Measurements from ENCODE around the gene EPS8L1.
"Not testable (repeated sequence)": the region's sequence is repeated elsewhere in the genome, so short reads cannot be mapped to it uniquely, and the experiment has no call there.

Gene EPS8L1

DNA sequence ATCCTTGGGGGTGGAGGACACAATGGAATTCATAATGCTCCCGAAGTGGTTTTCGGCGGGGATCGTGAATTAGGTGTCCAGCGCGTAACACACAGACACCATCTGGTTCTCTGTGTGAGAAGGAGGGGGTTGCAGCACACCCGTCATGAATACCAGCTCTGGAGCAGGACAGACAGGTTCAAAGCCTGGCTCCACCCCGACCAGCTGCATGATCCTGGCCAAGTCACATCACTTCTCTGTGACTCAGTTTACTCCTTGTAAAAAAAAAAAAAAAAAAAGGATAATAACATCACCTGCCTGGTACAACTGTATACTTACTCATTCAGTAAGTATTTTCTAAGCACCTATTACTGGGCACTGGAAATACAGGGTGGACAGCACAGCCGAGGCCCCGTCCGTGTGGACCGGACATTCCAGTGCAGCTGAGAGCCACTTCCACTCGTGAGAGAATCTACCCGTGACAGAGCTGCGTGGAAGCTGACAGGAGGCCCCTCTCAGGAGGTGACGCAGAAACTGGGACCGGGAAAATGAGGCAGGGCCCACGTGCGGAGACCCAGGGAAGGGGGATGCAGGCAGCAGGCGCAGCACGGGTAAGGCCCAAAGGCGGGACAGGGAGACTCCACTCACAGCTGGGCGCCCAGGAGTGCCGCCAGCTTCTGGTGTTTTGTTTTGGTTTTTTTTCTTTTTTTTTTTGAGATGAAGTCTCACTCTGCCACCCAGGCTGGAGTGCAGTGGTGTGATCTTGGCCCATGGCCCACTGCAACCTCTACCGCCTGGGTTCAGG, 24.7 kb upstream of the EPS8L1 start:
- H3K36me3 ChIP-seq (ENCODE audit: control insufficient read depth in 2 of 2, insufficient read depth in 2 of 2, low read length in 2 of 2), result peaks cover 23 to 48% of the 10 kb centered on the region in 2 donors
- H3K4me1 ChIP-seq (ENCODE audit: control insufficient read depth, insufficient read depth, low read length), result no peaks in the 10 kb centered on the region
- H3K27me3 ChIP-seq (ENCODE audit: control insufficient read depth in 1 of 2, insufficient read depth in 2 of 2, low read length in 2 of 2), result no peaks in the 10 kb centered on the region
- no peak overlapping the region for H3K4me3 ChIP-seq (ENCODE audit: low read length in 2 of 2)
- H3K9ac ChIP-seq (ENCODE audit: low read length in 2 of 2), result no peak overlapping the region
- H3K9me3 ChIP-seq (ENCODE audit: control insufficient read depth in 2 of 2, low read length in 2 of 2), result no peaks in the 10 kb centered on the region
- no peak overlapping the region for H3K27ac ChIP-seq (ENCODE audit: low read length)

DNA sequence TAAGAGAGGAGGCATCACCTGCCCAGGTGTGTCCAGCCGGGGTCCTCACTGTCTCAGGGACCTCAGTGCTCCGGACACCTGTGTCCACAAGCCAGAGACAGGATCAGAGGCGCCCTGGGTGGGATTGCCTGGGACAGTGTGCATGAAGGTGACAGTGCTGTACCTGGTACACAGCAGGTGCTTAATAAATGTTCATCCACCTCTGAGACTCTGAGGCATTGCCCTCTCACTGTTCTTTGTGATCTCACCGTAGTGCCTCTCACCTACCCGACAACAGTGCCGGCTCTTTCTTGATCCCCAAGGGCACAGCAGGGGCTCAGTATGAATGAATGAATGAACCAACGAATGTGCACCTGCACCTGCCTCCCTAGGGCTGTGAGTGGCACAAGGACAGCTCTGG, 21.9 kb upstream of the EPS8L1 start:
- no peaks in the 10 kb centered on the region for H3K9me3 ChIP-seq (ENCODE audit: control insufficient read depth in 2 of 2, low read length in 2 of 2)
- no peak overlapping the region for H3K4me3 ChIP-seq (ENCODE audit: low read length in 2 of 2)
- H3K9ac ChIP-seq (ENCODE audit: low read length in 2 of 2), result no peak overlapping the region
- H3K27ac ChIP-seq (ENCODE audit: low read length), result no peak overlapping the region
- H3K36me3 ChIP-seq (ENCODE audit: control insufficient read depth in 2 of 2, insufficient read depth in 2 of 2, low read length in 2 of 2), result peaks cover 18 to 41% of the 10 kb centered on the region in 2 donors
- H3K27me3 ChIP-seq (ENCODE audit: control insufficient read depth in 1 of 2, insufficient read depth in 2 of 2, low read length in 2 of 2), result no peaks in the 10 kb centered on the region
- no peaks in the 10 kb centered on the region for H3K4me1 ChIP-seq (ENCODE audit: control insufficient read depth, insufficient read depth, low read length)

DNA sequence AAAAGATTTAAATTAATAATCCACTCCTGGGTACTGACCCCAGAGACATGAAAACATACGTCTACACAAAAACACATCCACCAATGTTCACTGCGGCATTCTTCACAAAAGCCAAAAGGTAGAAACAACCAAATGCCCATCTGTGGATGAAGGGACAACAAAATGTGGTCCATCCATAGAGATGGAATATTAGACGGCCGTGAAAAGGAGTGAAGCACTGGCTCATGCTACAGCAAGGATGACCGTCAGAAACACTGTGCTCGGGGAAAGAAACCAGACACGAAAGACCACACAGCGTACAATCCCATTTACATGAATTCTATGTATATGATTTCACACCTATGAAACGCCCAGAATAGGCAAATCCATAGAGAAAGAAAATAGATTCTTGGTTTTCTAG, 18.8 kb upstream of the EPS8L1 start:
- Histone ChIP-seq H3K9ac (ENCODE audit: low read length in 2 of 2) (no peak overlapping the region), H3K27me3 (ENCODE audit: control insufficient read depth in 1 of 2, insufficient read depth in 2 of 2, low read length in 2 of 2) (no peaks in the 10 kb centered on the region), H3K27ac (ENCODE audit: low read length) (no peak overlapping the region), H3K36me3 (ENCODE audit: control insufficient read depth in 2 of 2, insufficient read depth in 2 of 2, low read length in 2 of 2) (peaks cover 20 to 34% of the 10 kb centered on the region in 2 donors), H3K4me3 (ENCODE audit: low read length in 2 of 2) (no peak overlapping the region), H3K9me3 (ENCODE audit: control insufficient read depth in 2 of 2, low read length in 2 of 2) (no peaks in the 10 kb centered on the region), H3K4me1 (ENCODE audit: control insufficient read depth, insufficient read depth, low read length) (peaks cover under 1% of the 10 kb centered on the region)

DNA sequence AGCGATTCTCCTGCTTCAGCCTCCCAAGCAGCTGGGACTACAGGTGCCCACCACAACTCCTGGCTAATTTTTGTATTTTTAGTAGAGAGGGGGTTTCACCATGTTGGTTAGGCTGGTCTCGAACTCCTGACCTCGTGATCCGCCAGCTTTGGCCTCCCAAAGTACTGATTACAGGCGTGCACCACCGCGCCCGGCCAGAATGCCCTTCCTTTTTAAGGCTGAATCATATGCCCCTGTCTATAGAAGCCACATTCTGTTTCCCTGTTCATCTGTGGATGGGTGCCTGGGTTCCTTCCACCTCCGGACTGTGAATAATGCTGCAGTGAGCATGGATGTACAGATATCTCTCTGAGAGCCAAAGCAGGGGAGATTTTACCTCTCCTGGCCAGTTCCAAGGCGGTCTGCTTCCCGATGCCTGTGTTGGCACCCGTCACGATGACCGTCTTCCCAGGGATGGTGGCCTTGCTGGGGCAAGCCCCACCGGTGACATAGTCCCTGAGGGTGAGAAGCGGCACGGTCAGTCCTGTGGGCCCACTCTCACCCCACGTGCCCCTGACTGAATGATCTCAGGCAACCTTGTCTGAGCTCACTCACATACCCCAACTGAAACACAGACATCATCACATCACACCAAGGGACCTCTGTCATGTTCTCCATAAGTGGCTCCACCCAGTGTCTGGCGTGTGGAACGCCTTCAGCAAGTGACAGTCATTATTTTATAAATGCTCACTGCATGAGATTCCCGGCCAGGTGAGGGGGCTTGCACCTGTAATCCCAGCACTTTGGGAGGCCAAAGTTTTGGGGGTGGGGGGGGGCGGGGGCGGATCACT, 16.7 kb upstream of the EPS8L1 start:
- no peak overlapping the region for H3K9ac ChIP-seq (ENCODE audit: low read length in 2 of 2)
- H3K36me3 ChIP-seq (ENCODE audit: control insufficient read depth in 2 of 2, insufficient read depth in 2 of 2, low read length in 2 of 2), result peaks cover 14 to 26% of the 10 kb centered on the region in 2 donors
- H3K9me3 ChIP-seq (ENCODE audit: control insufficient read depth in 2 of 2, low read length in 2 of 2), result no peaks in the 10 kb centered on the region
- no peak overlapping the region for H3K27ac ChIP-seq (ENCODE audit: low read length)
- H3K27me3 ChIP-seq (ENCODE audit: control insufficient read depth in 1 of 2, insufficient read depth in 2 of 2, low read length in 2 of 2), result no peaks in the 10 kb centered on the region
- no peak overlapping the region for H3K4me3 ChIP-seq (ENCODE audit: low read length in 2 of 2)
- H3K4me1 ChIP-seq (ENCODE audit: control insufficient read depth, insufficient read depth, low read length), result peaks cover 5% of the 10 kb centered on the region

DNA sequence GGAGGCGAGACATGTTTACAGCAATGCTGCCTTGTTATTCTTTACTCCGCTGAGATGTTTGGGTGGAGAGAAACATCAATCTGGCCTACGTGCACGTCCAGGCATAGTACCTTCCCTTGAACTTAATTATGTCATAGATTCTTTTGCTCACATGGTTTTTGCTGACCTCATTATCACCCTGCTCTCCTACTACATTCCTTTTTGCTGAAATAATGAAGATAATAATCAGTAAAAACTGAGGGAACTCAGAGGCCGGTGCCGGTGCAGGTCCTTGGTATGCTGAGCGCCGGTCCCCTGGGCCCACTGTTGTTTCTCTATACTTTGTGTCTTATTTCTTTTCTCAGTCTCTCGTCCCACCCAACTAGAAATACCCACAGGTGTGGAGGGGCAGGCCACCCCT, 15.4 kb upstream of the EPS8L1 start:
- not testable (repeated sequence) for H3K4me3 ChIP-seq (ENCODE audit: low read length in 2 of 2); H3K27ac ChIP-seq (ENCODE audit: low read length); H3K9ac ChIP-seq (ENCODE audit: low read length in 2 of 2); H3K9me3 ChIP-seq (ENCODE audit: control insufficient read depth in 2 of 2, low read length in 2 of 2); H3K4me1 ChIP-seq (ENCODE audit: control insufficient read depth, insufficient read depth, low read length); H3K27me3 ChIP-seq (ENCODE audit: control insufficient read depth in 1 of 2, insufficient read depth in 2 of 2, low read length in 2 of 2)
- H3K36me3 ChIP-seq (ENCODE audit: control insufficient read depth in 2 of 2, insufficient read depth in 2 of 2, low read length in 2 of 2), result peaks cover 13 to 19% of the 10 kb centered on the region in 2 donors

DNA sequence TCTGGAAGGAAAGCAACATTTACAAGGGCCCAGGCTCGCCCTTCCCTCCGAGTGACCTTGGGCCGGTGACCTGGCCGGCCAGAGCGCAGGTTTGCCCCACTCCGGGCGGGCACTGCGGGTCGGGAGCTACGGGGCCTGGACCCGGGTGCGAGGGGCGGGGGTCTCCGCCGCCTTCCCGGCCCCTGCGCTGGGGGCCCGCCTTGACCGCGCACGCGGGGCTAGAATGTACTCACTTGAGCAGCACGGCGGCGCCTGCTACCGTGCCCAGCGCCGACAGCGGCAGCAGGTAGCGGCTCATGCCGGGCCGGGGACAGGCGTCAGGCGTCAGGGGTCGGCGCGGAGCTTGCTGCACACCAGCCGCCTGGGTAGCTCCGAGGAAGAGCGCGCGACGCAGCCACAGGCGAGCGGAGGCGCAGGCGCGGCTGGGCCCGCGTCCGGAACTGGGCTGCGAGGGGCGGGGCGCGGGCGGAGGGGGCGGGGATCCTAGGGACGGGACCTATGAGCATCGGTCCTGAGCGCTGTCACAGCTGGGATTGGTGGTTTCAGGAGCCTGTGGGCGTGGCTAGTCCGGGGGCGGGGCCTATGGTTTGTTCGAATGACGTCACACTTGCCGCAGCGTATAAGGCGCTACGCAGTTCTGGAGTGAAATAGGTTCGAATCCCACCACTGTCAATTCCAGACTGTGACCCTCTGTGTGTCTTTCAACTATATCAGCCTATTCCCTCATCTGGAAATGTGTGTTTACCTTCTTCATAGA, 12.8 kb upstream of the EPS8L1 start, which contains the start of gene RDH13:
Gene RDH13 (minus strand): TSS at position 414 of the 757 bp plus-strand sequence. CDS start 116 bp downstream, at position 298.
- Histone ChIP-seq H3K9me3 (ENCODE audit: control insufficient read depth in 2 of 2, low read length in 2 of 2) (no peaks in the 10 kb centered on the region), H3K36me3 (ENCODE audit: control insufficient read depth in 2 of 2, insufficient read depth in 2 of 2, low read length in 2 of 2) (peaks cover 3% of the 10 kb centered on the region in 2 donors), H3K4me1 (ENCODE audit: control insufficient read depth, insufficient read depth, low read length) (peaks cover 5% of the 10 kb centered on the region), H3K9ac (ENCODE audit: low read length in 2 of 2) (peak within 1 kb of the TSS; percentile 71 to 80), H3K4me3 (ENCODE audit: low read length in 2 of 2) (peak within 1 kb of the TSS; percentile 75 to 89), H3K27me3 (ENCODE audit: control insufficient read depth in 1 of 2, insufficient read depth in 2 of 2, low read length in 2 of 2) (peaks cover 0 to under 1% of the 10 kb centered on the region in 2 donors), H3K27ac (ENCODE audit: low read length) (peak within 1 kb of the TSS; percentile 46)

DNA sequence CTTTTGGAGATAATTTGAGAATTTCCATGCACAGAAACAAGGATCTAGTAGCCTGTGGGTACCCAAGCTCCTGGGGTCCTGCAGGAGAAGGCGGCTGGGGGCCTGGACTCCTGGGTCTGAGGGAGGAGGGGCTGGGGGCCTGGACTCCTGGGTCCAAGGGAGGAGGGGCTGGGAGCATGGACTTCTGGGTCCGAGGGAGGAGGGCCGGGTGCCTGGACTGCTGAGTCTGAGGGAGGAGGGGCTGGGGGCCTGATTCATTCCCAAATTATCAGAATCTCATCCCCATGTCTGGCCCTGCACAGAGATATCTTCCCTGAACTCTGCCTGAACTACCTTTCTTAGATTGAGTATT, 12.2 kb upstream of the EPS8L1 start:
- peaks cover 0 to 3% of the 10 kb centered on the region in 2 donors for H3K27me3 ChIP-seq (ENCODE audit: control insufficient read depth in 1 of 2, insufficient read depth in 2 of 2, low read length in 2 of 2)
- peaks cover 5% of the 10 kb centered on the region for H3K4me1 ChIP-seq (ENCODE audit: control insufficient read depth, insufficient read depth, low read length)
- no peaks in the 10 kb centered on the region for H3K9me3 ChIP-seq (ENCODE audit: control insufficient read depth in 2 of 2, low read length in 2 of 2)
- H3K4me3 ChIP-seq (ENCODE audit: low read length in 2 of 2), result peak overlapping the region; percentile 49 to 89
- H3K36me3 ChIP-seq (ENCODE audit: control insufficient read depth in 2 of 2, insufficient read depth in 2 of 2, low read length in 2 of 2), result peaks cover 3% of the 10 kb centered on the region in 2 donors
- no peak overlapping the region for H3K27ac ChIP-seq (ENCODE audit: low read length)
- H3K9ac ChIP-seq (ENCODE audit: low read length in 2 of 2), result no peak overlapping the region

DNA sequence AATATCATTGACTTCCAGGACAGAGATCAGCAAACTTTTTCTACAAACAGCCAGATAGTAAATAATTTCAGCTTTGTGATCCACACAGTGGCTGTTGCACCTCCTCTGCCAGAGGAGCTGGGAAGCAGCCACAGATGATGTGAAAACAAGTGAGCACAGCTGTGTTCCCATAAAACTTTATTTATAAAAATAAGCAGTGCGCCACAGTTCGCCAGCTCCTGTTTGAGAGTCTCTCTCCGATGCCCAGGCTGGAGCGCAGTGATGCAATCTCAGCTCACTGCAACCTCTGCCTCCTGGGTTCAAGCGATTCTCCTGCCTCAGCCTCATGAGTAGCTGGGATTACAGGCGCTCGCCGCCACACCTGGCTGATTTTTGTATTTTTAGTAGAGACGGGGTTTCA, 10.2 kb upstream of the EPS8L1 start:
- not testable (repeated sequence) for H3K36me3 ChIP-seq (ENCODE audit: control insufficient read depth in 2 of 2, insufficient read depth in 2 of 2, low read length in 2 of 2); H3K27ac ChIP-seq (ENCODE audit: low read length); H3K4me1 ChIP-seq (ENCODE audit: control insufficient read depth, insufficient read depth, low read length); H3K4me3 ChIP-seq (ENCODE audit: low read length in 2 of 2); H3K9me3 ChIP-seq (ENCODE audit: control insufficient read depth in 2 of 2, low read length in 2 of 2); H3K9ac ChIP-seq (ENCODE audit: low read length in 2 of 2)
- peaks cover 14 to 16% of the 10 kb centered on the region in 2 donors for H3K27me3 ChIP-seq (ENCODE audit: control insufficient read depth in 1 of 2, insufficient read depth in 2 of 2, low read length in 2 of 2)

DNA sequence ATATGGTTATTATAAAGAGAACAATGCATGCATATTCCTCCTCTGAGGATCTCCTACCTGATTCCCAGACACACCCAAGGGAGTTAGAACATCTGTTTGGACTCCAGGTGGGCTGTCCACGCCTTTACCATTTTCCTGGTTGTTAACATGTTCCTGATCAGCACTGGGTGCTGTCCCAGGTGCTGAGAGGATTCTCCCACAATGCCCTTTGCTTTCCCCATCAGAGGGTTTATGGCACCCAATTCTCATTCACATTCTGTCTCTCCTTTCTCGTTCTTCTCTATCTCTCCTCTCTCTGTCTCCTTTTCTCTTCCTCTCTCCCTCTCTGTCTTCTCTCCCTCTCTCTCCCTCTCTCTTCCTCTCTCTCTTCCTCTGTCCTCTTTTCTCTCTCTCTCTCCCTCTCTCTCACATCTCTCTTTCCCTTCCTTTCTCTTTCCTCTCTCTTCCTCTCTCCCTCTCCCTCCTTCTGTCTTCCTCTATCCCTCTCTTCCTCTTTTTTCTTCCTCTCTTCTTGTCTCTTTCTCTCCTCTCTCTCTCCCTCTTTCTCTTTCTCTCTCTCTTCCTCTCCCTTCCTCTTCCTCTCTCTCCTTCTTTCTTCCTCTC, 9.5 kb upstream of the EPS8L1 start:
- H3K4me3 ChIP-seq (ENCODE audit: low read length in 2 of 2), result no peak overlapping the region
- peaks cover 21 to 23% of the 10 kb centered on the region in 2 donors for H3K27me3 ChIP-seq (ENCODE audit: control insufficient read depth in 1 of 2, insufficient read depth in 2 of 2, low read length in 2 of 2)
- no peak overlapping the region for H3K27ac ChIP-seq (ENCODE audit: low read length)
- H3K9ac ChIP-seq (ENCODE audit: low read length in 2 of 2), result no peak overlapping the region
- no peaks in the 10 kb centered on the region for H3K36me3 ChIP-seq (ENCODE audit: control insufficient read depth in 2 of 2, insufficient read depth in 2 of 2, low read length in 2 of 2)
- H3K4me1 ChIP-seq (ENCODE audit: control insufficient read depth, insufficient read depth, low read length), result peaks cover 8% of the 10 kb centered on the region
- peaks cover 0 to 3% of the 10 kb centered on the region in 2 donors for H3K9me3 ChIP-seq (ENCODE audit: control insufficient read depth in 2 of 2, low read length in 2 of 2)

DNA sequence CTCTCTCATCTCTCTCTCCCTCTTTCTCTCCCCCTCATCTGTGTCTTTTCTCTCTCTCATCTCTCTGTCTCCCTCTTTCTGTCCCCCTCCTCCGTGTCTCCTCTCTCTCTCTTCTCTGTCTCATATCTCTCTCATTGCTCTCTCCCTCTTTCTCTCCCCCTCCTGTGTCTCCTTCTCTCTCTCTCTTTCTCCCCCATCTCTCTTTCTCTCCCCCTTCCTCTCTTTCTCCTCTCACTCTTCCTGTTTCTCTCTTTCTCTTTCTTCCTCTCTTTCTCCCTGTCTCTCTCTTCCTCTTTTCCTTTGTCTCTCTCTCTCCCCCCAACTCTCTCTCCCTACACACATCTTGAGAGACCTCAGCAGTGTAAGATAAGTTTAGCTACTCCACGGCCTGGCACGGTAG, 7.8 kb upstream of the EPS8L1 start:
- no peak overlapping the region for H3K27ac ChIP-seq (ENCODE audit: low read length)
- peaks cover 3% of the 10 kb centered on the region for H3K4me1 ChIP-seq (ENCODE audit: control insufficient read depth, insufficient read depth, low read length)
- H3K36me3 ChIP-seq (ENCODE audit: control insufficient read depth in 2 of 2, insufficient read depth in 2 of 2, low read length in 2 of 2), result no peaks in the 10 kb centered on the region
- H3K9me3 ChIP-seq (ENCODE audit: control insufficient read depth in 2 of 2, low read length in 2 of 2), result peaks cover 4 to 8% of the 10 kb centered on the region in 2 donors
- peaks cover 31 to 34% of the 10 kb centered on the region in 2 donors for H3K27me3 ChIP-seq (ENCODE audit: control insufficient read depth in 1 of 2, insufficient read depth in 2 of 2, low read length in 2 of 2)
- H3K9ac ChIP-seq (ENCODE audit: low read length in 2 of 2), result no peak overlapping the region
- H3K4me3 ChIP-seq (ENCODE audit: low read length in 2 of 2), result no peak overlapping the region

Data from stomach smooth muscle (tissue), 2 donors.